Measurements from ENCODE around the gene MICAL3.

Gene MICAL3

DNA sequence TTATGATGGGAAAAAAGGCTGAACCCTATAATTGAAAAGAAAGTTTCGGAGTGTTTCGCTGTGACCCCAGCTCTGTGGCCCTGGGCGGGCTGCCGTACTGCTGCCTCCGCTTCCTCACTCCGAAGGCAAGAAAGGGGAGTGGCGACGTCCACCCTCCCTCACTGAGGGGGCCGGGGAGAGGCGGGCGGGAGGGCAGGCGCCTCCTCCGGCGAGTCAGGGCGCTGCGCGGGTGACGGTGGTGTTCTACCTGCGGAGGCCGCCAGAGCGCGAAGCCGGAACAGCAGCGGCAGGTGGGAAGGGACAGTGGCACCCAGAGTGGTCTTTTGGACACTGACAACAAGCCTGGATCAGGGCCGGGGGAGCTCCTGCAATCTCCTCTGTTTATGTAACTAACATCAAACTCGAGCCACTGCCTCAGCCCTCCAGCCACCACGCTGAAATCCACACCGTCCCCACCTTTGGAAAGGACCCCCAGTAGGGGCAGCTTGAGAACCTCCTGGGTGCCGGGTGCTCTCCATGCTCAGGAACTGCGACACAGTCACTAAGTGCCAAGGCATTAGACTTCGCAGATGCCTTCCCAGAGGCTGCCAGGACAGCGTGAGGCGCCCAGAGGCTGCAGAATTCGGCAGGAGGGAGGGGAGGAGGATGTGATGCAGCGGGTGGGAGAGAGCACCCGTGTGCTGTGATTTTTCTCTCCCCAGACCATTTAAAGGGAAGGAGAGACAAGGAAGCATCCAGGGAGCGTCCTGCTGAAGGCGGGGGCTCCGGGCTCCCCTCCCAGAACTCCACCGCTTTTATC, 275.6 kb downstream of the MICAL3 start:
- H3K27ac ChIP-seq: no peak overlapping the region
- TF ChIP-seq, protein P1, sequence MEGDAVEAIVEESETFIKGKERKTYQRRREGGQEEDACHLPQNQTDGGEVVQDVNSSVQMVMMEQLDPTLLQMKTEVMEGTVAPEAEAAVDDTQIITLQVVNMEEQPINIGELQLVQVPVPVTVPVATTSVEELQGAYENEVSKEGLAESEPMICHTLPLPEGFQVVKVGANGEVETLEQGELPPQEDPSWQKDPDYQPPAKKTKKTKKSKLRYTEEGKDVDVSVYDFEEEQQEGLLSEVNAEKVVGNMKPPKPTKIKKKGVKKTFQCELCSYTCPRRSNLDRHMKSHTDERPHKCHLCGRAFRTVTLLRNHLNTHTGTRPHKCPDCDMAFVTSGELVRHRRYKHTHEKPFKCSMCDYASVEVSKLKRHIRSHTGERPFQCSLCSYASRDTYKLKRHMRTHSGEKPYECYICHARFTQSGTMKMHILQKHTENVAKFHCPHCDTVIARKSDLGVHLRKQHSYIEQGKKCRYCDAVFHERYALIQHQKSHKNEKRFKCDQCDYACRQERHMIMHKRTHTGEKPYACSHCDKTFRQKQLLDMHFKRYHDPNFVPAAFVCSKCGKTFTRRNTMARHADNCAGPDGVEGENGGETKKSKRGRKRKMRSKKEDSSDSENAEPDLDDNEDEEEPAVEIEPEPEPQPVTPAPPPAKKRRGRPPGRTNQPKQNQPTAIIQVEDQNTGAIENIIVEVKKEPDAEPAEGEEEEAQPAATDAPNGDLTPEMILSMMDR (IDR thresholded peaks at IDR 0.05): no peak
- no peak for TF ChIP-seq ZFX (IDR thresholded peaks at IDR 0.05; ENCODE audit: borderline replicate concordance)

DNA sequence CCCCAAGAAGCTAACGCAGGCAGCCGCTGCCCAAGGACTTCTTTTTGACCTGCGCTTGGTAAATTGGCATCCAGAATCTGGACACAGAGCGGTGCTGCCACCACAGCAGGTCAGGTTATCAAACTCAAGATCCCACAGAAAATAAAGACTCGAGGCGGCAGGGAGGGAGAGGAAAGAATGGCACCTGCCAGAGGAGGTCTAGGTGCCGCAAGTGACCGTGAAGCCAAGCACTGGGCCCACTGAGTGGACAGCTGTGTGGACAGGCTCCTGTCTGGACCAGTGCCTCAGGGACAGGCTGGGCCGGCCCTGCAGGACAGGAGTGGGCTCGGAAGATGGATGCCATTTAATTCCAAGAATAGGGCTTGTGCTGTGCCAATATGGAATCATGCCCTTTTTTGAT, 277.4 kb downstream of the MICAL3 start:
- TF ChIP-seq ZFX (IDR thresholded peaks at IDR 0.05; ENCODE audit: borderline replicate concordance): no peak
- TF ChIP-seq, protein P1 (IDR thresholded peaks at IDR 0.05): no peak
- H3K27ac ChIP-seq: no peak overlapping the region

DNA sequence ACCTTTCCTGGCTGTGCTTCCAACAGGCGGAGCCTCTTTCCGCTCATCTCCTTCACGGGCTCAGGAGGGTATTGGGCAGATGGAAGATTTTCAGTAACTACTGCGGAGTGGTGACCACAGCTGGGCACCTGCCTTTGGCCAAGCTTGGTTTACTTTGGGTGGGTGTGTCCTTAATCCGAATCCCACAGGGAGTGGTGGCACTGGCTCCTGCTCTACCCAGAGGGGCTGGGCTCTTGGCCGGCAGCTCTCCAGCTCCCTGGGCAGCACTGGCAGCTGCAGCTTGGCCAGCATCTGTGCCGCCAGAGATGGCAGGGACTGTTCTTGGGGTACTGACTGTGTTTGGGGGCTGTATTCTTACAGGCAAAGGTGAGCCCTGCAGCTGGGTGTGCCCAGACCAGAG, 279.9 kb downstream of the MICAL3 start:
- no peak for TF ChIP-seq ZFX (IDR thresholded peaks at IDR 0.05; ENCODE audit: borderline replicate concordance)
- TF ChIP-seq, protein P1 (IDR thresholded peaks at IDR 0.05): no peak
- H3K27ac ChIP-seq: no peak overlapping the region

DNA sequence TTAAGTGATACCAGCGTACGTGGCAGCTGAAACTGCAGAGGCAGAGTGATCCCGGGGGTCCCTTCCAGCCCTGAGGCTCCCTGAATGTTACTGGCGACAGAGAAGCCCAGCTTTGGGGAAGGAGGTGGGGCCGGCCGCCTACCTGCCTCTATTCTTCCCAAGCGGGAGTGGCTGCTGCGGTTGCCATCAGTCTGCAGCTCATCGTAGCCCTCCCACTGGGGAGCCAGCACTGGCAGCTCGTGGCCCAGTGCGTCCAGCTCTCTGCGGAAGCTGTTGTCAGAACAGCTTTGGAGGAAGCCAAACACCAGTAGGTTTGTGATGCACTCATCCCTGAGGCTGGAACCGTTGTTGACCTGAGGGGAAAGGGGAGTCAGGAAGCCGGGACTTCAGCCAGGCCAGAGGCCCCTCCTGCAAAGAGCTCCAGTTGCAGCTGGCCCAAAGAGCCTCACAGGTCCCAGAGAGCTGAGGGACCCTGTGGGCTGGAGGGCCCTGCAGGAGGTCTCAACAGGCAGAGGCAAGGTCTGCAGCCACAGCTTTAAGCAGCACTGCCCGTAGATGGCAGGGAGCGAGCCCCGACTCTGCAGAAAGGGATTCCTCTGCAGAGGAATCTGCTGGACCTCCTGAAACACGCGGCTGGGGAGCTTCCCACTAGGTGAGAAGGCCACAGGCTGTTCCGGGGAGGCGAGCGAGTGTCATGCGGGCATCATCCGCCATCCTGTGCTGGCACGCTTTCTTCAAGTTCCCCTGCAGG, 280.5 kb downstream of the MICAL3 start:
- no peak overlapping the region for H3K27ac ChIP-seq
- TF ChIP-seq, protein P1 (IDR thresholded peaks at IDR 0.05): no peak
- no peak for TF ChIP-seq ZFX (IDR thresholded peaks at IDR 0.05; ENCODE audit: borderline replicate concordance)

DNA sequence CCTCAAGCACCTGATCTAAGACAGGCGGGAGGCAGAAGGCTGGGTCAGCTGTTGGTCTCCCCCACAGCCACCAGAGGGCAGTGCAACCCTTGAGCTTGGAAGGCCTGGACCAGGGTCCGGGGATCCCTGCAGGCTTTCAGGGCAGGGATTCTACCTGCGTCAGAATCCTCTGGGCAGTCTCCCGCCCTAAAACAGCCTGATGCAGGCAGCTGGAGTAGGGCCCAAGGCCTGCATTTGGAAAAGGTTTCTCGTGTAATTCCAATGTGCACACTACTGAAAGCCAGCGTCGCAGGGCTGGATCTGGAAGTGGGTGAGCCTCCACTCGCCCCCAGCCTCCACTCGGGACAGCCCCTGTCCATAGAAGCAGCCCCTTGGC, 281.8 kb downstream of the MICAL3 start:
- H3K27ac ChIP-seq: no peak overlapping the region
- TF ChIP-seq ZFX (IDR thresholded peaks at IDR 0.05; ENCODE audit: borderline replicate concordance): no peak
- TF ChIP-seq, protein P1 (IDR thresholded peaks at IDR 0.05): peak; percentile 83

DNA sequence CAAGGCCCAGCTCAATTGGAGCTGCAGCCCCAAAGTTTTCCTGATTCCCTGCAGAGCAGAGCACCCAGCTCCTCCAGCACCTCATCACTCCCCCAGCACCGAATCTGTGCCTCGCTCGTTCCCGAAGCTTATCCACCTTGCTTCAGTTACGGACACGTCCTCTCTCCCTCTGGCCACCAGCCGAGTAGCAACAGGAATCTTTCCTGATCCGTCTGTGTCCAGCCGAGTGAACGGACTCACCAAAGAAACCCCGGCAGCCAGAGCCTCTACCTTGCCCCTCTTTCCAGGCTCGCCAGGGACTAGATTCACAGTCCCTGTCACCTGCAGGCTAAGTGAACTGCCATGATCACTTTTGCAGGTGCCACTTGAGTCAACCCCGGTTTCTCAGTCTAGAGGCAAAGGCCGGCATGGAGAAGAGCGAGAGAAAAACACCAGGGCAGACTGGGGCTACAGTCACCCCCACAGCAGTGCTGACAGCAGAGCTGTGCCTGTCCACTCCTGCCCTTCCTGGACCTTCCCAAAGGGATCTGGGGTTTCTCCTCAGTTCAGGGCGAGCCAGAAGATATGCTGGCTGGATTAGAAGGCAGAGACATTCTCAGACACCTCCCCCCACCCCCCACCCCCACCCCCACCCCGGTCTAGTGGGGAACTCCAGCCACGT, 282.4 kb downstream of the MICAL3 start:
- no peak for TF ChIP-seq ZFX (IDR thresholded peaks at IDR 0.05; ENCODE audit: borderline replicate concordance)
- TF ChIP-seq, protein P1 (IDR thresholded peaks at IDR 0.05): no peak

More for the DNA sequence above, 282.4 kb downstream of the MICAL3 start:
- H3K27ac ChIP-seq: no peak overlapping the region
